NCI-H526 treated with DMSO at 0.1 percent for 48 hours (cell line): ENCODE measurements around the gene FAM118A.
"Not testable (repeated sequence)": the region's sequence is repeated elsewhere in the genome, so short reads cannot be mapped to it uniquely, and the experiment has no call there.

Source experiments
- DNase-seq: peaks from one replicate; lab custom pipeline; 2025; lab: John Stamatoyannopoulos, UW

FAM118A gene

GRCh38 chr22:45281010-45281409 lies 28.7 kb upstream of the FAM118A start:
- no peak for DNase-seq

DNA sequence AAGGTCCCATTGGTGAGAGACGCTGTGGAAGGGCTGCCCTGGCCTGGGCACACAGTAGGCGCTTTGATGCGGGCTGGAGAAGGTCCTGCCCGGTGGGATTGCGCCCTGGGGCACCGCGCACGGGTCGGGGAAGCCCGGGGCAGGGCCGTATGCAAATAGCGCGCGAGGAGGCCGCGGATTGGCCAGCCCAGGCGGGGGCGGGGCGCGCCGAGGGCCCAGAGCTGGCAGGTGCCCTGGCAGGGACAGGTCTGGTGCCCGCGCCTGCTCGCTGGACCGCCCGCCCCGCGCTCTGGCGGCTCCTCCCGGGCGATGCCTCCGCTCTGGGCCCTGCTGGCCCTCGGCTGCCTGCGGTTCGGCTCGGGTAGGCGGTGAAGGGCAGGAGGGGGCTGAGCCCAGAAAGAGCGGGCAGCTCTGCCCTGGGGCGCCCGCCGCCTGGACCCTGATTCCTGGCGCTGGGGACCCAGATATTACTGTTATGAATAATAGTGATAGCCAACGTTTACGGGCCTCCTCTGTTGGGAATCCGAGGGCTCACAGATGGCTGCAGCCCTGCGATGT lies 24.9 kb upstream of the FAM118A start, which contains the start of gene UPK3A:
Gene UPK3A (plus strand): TSS at position 245 of the 558 bp plus-strand sequence. CDS start 65 bp downstream, at position 310.
- peak; percentile 1 for DNase-seq

DNA sequence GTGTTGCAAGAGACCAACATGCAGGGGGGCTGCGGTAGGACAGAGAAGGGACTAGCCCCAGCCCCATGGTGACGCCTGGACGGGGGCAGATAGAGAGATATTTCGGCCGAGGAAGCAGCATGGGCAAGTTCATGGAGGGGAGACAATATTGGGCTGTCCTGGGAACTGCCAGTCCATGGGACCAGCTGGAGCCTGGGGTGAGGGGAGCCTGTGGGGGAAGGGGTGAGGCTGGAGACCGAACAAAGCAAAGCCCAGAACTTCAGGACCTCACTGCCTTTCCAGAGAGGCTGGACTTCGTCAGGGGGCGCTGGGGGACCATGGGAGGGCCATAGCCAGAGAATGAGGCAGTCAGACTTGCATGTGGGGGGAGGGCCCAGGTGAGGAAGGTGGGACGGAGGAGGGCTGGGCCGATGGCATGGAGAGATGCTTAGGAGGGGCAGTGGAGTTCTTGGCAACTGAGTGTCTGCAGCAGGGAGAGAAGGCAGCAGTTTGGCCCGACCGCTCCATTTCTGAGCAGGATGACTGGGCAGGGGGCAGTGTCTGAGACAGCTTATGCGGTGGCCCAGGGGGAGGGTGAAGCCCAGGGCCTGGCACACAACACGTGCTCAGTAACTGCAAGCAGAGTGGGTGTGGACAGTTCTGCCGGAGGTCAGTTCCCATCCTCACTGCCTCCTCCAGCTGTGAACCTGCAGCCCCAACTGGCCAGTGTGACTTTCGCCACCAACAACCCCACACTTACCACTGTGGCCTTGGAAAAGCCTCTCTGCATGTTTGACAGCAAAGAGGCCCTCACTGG lies 24.3 kb upstream of the FAM118A start:
- DNase-seq: no peak

- DNase-seq: no peak
These were observed 22.7 kb upstream of the FAM118A start for GRCh38 chr22:45286854-45287551.

DNA sequence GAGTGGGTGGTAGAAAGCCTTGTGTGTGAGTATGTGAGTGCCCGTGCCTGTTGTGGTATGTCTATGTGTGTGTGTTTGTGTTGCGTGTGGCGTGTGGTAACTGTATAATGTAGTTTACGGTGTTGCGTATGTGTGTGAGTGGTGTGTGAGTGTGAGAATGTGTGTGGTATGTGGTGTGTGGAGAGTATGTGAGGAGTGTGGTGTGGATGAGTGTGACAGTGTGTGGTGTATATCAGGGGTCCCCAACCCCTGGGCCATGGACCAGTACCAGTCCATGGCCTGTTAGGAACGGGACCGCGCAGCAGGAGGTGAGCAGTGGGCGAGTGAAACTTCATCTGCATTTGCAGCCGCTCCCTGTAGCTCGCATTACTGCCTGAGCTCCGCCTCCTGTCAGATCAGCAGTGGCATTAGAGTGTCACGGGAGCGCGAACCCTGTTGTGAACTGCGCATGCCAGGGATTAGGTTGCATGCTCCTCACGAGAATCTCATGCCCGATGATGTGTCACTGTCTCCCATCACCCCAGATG lies 19.3 kb upstream of the FAM118A start:
- peak; percentile 18 for DNase-seq

DNA sequence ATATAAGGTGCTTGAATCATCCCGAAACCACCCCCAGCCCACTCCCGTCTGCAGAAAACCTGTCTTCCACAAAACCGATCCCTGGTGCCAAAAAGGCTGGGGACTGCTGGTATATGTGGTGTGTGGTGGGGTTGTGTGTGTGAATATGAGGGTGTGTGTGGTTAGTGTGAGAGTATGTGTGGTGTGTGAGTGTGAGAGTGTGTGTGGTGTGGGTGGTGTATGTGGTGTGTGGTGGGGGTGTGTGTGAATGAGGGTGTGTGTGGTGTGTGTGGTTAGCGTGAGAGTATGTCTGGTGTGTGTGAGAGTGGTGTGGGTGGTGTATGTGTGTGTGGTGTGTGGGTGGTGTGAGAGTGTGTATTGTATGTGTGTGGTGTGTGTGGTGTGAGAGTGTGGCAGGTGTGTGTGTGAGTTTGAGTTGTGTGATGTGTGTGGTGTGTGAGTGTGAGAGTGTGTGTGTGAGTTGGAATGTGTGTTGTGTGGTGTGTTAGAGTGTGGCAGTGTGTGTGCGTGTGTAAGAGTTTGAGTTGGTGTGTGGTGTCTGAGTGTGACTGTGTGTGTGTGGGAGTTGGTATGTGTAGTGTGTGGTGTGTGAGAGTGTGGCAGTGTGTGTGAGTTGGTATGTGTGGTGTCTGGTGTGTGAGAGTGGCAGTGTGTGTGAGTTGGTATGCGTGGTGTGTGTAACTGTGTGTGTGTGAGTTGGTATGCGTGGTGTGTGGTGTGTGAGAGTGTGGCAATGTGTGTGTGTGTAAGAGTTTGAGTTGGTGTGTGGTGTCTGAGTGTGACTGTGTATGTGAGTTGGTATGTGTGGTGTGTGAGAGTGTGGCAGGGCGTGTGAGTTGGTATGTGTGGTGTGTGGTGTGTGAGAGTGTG lies 18.4 kb upstream of the FAM118A start:
- DNase-seq: no peak

DNA sequence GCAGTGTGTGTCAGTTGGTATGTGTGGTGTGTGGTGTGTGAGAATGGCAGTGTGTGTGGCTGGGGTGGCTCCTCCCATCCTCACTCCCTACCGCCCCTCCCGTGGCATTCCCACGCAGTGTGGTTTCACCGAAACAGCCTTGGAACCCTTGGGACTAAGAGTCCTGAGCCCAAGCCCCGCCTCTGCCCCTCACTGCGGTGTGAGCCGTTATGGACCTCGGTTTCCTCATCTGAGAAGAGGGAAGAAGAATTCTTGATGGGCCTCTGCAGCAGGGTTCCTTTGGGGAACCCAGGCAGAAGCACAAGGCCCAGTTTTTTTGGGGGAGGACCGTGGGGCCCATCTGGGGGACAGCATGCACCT lies 17.8 kb upstream of the FAM118A start:
- DNase-seq: no peak

- DNase-seq: no peak
These were observed 16.8 kb upstream of the FAM118A start for GRCh38 chr22:45292731-45293442.

- DNase-seq: no peak
These were observed 15.7 kb upstream of the FAM118A start for GRCh38 chr22:45294030-45294429.

DNA sequence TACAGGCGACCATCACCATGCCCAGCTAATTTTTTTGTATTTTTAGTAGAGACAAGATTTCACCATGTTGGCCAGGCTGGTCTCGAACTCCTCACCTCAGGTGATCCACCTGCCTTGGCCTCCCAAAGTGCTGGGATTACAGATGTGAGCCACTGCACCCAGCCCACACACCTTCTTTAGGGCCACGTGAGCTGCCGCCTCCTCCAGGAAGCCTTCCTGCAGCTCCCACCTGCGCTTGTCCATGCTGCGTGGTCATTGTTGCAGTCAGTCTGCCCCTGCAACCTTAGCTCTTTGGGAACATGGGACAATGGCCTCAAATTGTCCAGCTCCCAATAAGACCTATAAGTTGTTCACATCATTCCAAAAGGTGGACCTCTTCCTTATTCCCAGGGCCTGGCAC lies 14.7 kb upstream of the FAM118A start:
- DNase-seq: not testable (repeated sequence)

- no peak for DNase-seq
These were observed 14.2 kb upstream of the FAM118A start for GRCh38 chr22:45295492-45295891.

GRCh38 chr22:45296628-45297297 lies 13.0 kb upstream of the FAM118A start:
- DNase-seq: no peak

DNA sequence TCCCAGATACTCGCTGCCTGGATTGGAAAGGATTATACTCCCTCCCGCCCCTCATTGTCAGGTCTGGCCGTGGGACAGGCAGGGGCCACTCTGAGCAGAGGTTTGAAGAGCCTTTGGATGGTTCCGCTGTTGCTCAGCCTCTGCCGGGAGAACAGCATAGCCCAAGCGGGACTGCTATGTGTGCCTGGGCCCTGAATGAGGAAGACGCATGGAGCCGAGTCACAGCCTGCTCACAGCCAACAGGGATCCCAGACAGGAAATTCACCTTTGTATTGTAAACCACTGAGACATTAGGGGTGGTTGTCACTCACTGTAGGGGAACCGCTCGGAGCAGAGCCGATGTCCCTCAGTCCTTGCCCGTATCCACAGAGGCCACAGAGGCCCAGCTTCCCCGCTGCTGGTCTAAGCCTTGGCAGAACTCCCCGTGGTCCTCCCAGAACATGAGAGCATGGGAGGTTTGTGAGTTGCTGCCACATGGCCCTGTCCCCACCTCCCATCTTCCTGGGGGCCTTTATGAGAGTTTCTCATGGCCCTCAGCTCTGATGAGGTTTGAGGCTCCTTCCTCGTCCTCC lies 10.7 kb upstream of the FAM118A start:
- DNase-seq: no peak

DNA sequence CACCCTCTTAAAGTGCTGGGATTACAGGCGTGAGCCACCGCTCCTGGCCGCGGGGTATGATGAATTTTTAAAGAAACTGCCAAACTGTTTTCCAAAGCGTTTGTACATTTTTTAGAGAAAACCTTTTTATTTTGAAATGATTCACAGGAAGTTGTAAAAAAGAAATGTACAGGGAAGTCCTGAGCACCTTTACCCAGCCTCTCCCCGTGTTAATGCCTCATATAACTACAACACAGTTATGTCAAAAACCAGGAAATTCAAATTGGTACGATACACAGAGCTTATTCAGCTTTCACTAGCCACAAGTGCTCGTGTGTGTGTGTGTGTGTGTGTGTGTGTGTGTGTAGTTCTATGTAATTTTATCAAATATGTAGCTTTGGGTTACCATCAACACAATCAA lies 7.0 kb upstream of the FAM118A start:
- DNase-seq: no peak

- DNase-seq: no peak
These were observed 6.6 kb upstream of the FAM118A start for GRCh38 chr22:45303181-45303580.

GRCh38 chr22:45304971-45305370 lies 4.8 kb upstream of the FAM118A start:
- no peak for DNase-seq

GRCh38 chr22:45305456-45306075 lies 4.2 kb upstream of the FAM118A start:
- no peak for DNase-seq

DNA sequence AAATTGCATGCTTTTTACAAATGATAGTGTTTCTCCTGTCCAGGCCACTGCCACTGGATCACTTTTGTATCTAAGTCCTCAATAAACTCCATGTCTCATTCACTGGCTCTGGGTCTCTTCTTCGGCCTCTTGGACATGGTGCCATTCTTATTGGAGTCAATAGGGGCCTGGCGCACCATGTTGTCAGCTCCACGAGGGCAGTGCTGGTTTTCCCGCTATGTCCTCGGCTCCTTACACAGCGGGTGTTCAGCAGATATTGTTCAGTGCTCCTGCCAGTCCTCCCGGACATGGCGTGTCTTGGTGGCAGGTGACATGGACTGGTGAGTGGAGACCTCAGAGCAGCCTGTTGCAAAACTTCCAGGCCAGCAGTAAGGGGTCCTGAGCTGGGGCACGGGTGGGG lies 3.6 kb upstream of the FAM118A start:
- no peak for DNase-seq

DNA sequence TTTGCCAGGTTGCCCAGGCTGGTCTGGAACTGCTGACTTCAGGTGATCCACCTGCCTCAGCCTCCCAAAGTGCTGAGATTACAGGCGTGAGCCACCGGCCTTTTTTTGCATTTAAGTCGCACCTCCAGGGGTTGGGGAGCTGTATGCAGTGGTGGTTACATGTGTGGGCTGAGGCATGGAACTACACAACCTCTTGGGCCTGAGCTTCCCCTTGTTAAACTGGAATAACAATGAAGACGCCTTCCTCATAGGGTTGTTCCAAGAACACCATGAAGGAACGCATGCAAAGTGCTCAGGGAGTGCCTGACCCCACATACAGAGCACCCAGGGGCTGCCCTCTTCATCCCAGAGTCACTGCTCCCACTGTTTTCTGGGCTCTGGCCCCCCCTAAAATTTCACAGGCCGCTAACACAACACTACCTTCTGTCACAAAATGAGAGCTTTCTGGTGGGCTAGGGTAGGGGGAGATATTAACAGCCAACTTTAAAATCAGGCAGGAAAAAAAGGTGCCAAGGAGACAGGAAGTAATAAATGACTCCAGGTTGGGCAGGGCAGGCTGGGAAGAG lies 1.3 kb upstream of the FAM118A start:
- no peak for DNase-seq
